ENCODE results near the gene DOK6.

Gene DOK6

GRCh38 chr18:69432847-69433246 is 32.2 kb downstream of the DOK6 start:
- DNase-seq = no peak

GRCh38 chr18:69435000-69435399 is 34.3 kb downstream of the DOK6 start:
- DNase-seq = no peak

- DNase-seq = no peak
Measured at GRCh38 chr18:69444221-69444620, 43.5 kb downstream of the DOK6 start.

- no peak for DNase-seq
Measured at GRCh38 chr18:69447886-69448285, 47.2 kb downstream of the DOK6 start.

- no peak for DNase-seq
Measured at GRCh38 chr18:69455125-69455524, 54.4 kb downstream of the DOK6 start.

- DNase-seq = no peak
Measured at GRCh38 chr18:69469444-69469919, 68.8 kb downstream of the DOK6 start.

GRCh38 chr18:69480460-69480859 is 79.8 kb downstream of the DOK6 start:
- DNase-seq = no peak

- DNase-seq = no peak
Measured at GRCh38 chr18:69483574-69483973, 82.9 kb downstream of the DOK6 start.

GRCh38 chr18:69484699-69485396 is 84.2 kb downstream of the DOK6 start:
- no peak for DNase-seq

GRCh38 chr18:69487488-69488394 is 87.1 kb downstream of the DOK6 start:
- no peak for DNase-seq

- DNase-seq = no peak
Measured at GRCh38 chr18:69490072-69490471, 89.4 kb downstream of the DOK6 start.

- DNase-seq = no peak
Measured at GRCh38 chr18:69490813-69491212, 90.1 kb downstream of the DOK6 start.

- no peak for DNase-seq
Measured at GRCh38 chr18:69491576-69491975, 90.9 kb downstream of the DOK6 start.

GRCh38 chr18:69492861-69493260 is 92.2 kb downstream of the DOK6 start:
- DNase-seq = no peak

GRCh38 chr18:69494841-69495240 is 94.2 kb downstream of the DOK6 start:
- no peak for DNase-seq

GRCh38 chr18:69495338-69495737 is 94.7 kb downstream of the DOK6 start:
- no peak for DNase-seq

GRCh38 chr18:69495841-69496533 is 95.3 kb downstream of the DOK6 start:
- no peak for DNase-seq

- no peak for DNase-seq
Measured at GRCh38 chr18:69518989-69519388, 118.3 kb downstream of the DOK6 start.

GRCh38 chr18:69523582-69523981 is 122.9 kb downstream of the DOK6 start:
- DNase-seq = no peak

- DNase-seq = no peak
Measured at GRCh38 chr18:69528435-69528834, 127.7 kb downstream of the DOK6 start.

GRCh38 chr18:69529151-69529550 is 128.5 kb downstream of the DOK6 start:
- DNase-seq = no peak

GRCh38 chr18:69531973-69532372 is 131.3 kb downstream of the DOK6 start:
- no peak for DNase-seq
